ENCODE results near the gene CAMK1D. TPM values are rescaled to one million over a fixed set of nuclear protein-coding genes. Genes with fewer than 3 reads are reported as not detected.

The CAMK1D gene
- polyA plus RNA-seq (2011; rRNA removed) (12.5 and 15.0 TPM in 2 replicates), polyA plus RNA-seq (2017; fragmentation: RNase III; extraction: RNeasy Plus Mini Kit Qiagen cat#74134 plus additional on column Dnase treatment) (6.5 to 7.5 TPM (median 6.6 TPM) in 3 replicates), polyA minus RNA-seq (2011; rRNA and poly(A)+ RNA removed) (10.0 and 10.2 TPM in 2 replicates)
- 3.2 and 4.0 TPM in 2 replicates for polyA plus RNA-seq (2012; cell fraction: cytosol; rRNA removed)
- polyA plus RNA-seq (2012; cell fraction: nucleus; rRNA removed) = 4.1 and 5.6 TPM in 2 replicates

GRCh38 chr10:12348870-12349628 lies at the start of gene CAMK1D:
CAMK1D (plus strand) TSS chr10:12349547.
- DNase-seq (ENCODE audit: low read depth in 1 of 2, low spot score in 1 of 2) = peak; percentile 60 to 74
- POLR2A ChIA-PET = interaction anchor here (0.6 to 1.6 kb wide), 7 partner anchors 11 to 708 kb away, joined by 3 to 7 read pairs (median 4); no protein-coding TSS in a partner anchor
- WGBS (ENCODE audit: missing lambda C conversion rate) = 0% methylated on average over 4 of the region's 95 CpGs
- peak within 1 kb of the TSS; percentile 89 for H3K4me3 ChIP-seq
- H3K4me2 ChIP-seq = peak within 1 kb of the TSS; percentile 99
- CTCF ChIA-PET = interaction anchor here (0.5 to 4.7 kb wide), 15 partner anchors 12 to 416 kb away, joined by 3 to 30 read pairs (median 4); no protein-coding TSS in a partner anchor
- peaks cover 22% of the 10 kb centered on the region for H3K4me1 ChIP-seq
- H3K9me3 ChIP-seq = no peaks in the 10 kb centered on the region
- peak within 1 kb of the TSS; percentile 98 to 99 for H3K27ac ChIP-seq
- FAIRE-seq = no peak
- peak; percentile 64 to 74 for ATAC-seq
- TF ChIP-seq POLR2A (IDR thresholded peaks at IDR 0.05; ENCODE audit: low read length) = peak; percentile 28
- TF ChIP-seq RCOR1 (IDR thresholded peaks at IDR 0.05; ENCODE audit: low read depth, low read length) = no peak
- no peak for TF ChIP-seq REST (IDR thresholded peaks at IDR 0.05)
- no peak for TF ChIP-seq EHMT2 (IDR thresholded peaks at IDR 0.05; ENCODE audit: low read depth)
- no peak for TF ChIP-seq CHD2 (IDR thresholded peaks at IDR 0.05; ENCODE audit: low read length, partially characterized antibody)
- TF ChIP-seq BHLHE40 (IDR thresholded peaks at IDR 0.05; ENCODE audit: low read depth, low read length) = no peak
- TF ChIP-seq MAFK (IDR thresholded peaks at IDR 0.05; ENCODE audit: partially characterized antibody) = no peak
- TF ChIP-seq, protein P1, sequence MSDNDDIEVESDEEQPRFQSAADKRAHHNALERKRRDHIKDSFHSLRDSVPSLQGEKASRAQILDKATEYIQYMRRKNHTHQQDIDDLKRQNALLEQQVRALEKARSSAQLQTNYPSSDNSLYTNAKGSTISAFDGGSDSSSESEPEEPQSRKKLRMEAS (IDR thresholded peaks at IDR 0.05) = peak; percentile 55
- TF ChIP-seq, protein P2, sequence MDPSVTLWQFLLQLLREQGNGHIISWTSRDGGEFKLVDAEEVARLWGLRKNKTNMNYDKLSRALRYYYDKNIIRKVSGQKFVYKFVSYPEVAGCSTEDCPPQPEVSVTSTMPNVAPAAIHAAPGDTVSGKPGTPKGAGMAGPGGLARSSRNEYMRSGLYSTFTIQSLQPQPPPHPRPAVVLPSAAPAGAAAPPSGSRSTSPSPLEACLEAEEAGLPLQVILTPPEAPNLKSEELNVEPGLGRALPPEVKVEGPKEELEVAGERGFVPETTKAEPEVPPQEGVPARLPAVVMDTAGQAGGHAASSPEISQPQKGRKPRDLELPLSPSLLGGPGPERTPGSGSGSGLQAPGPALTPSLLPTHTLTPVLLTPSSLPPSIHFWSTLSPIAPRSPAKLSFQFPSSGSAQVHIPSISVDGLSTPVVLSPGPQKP (IDR thresholded peaks at IDR 0.05; ENCODE audit: low read depth, low read length) = no peak
- TF ChIP-seq CEBPB (IDR thresholded peaks at IDR 0.05) = no peak
- TF ChIP-seq ZFP36 (IDR thresholded peaks at IDR 0.05; ENCODE audit: borderline replicate concordance, partially characterized antibody) = no peak
- TF ChIP-seq HEYL (CRISPR knock-in tag; IDR thresholded peaks at IDR 0.05) = no peak
- TF ChIP-seq GATA3 (IDR thresholded peaks at IDR 0.05; ENCODE audit: borderline replicate concordance) = no peak
- no peak for TF ChIP-seq HOXB13 (CRISPR knock-in tag; IDR thresholded peaks at IDR 0.05; ENCODE audit: low read depth)
- no peak for TF ChIP-seq RARB (CRISPR knock-in tag; IDR thresholded peaks at IDR 0.05)
- TF ChIP-seq FOSB (CRISPR knock-in tag; IDR thresholded peaks at IDR 0.05) = no peak
- TF ChIP-seq, protein P3, sequence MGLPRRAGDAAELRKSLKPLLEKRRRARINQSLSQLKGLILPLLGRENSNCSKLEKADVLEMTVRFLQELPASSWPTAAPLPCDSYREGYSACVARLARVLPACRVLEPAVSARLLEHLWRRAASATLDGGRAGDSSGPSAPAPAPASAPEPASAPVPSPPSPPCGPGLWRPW (IDR thresholded peaks at IDR 0.05) = no peak
- no peak for TF ChIP-seq TP53 (CRISPR knock-in tag; IDR thresholded peaks at IDR 0.05)
- no peak for TF ChIP-seq HMGXB4 (CRISPR knock-in tag; IDR thresholded peaks at IDR 0.05; ENCODE audit: borderline replicate concordance)
- TF ChIP-seq CBX2 (IDR thresholded peaks at IDR 0.05; ENCODE audit: borderline replicate concordance, low read depth) = no peak
- no peak for TF ChIP-seq FOSL2 (IDR thresholded peaks at IDR 0.05)
- no peak for TF ChIP-seq FOSL2 (CRISPR knock-in tag; IDR thresholded peaks at IDR 0.05)
- no peak for TF ChIP-seq ATOH8 (CRISPR knock-in tag; IDR thresholded peaks at IDR 0.05; ENCODE audit: low read depth)
- no peak for TF ChIP-seq USF2 (IDR thresholded peaks at IDR 0.05)
- no peak for TF ChIP-seq CBX8 (IDR thresholded peaks at IDR 0.05)
- TF ChIP-seq HOXB5 (CRISPR knock-in tag; IDR thresholded peaks at IDR 0.05) = no peak
- TF ChIP-seq HDAC2 (IDR thresholded peaks at IDR 0.05) = no peak
- no peak for TF ChIP-seq NFE2L2 (conservative IDR thresholded peaks at IDR 0.05; ENCODE audit: low read length)
- TF ChIP-seq NPAS2 (CRISPR knock-in tag; IDR thresholded peaks at IDR 0.05; ENCODE audit: borderline replicate concordance) = no peak
- TF ChIP-seq SMC3 (IDR thresholded peaks at IDR 0.05) = peak; percentile 74
- no peak for TF ChIP-seq EP300 (IDR thresholded peaks at IDR 0.05)
- no peak for TF ChIP-seq ZNF302 (CRISPR knock-in tag; IDR thresholded peaks at IDR 0.05)
- no peak for TF ChIP-seq CHD4 (IDR thresholded peaks at IDR 0.05; ENCODE audit: borderline replicate concordance)
